H1 (cell line): Measurements from ENCODE around the gene ZNF451. TPM values are rescaled to one million over a fixed set of nuclear protein-coding genes. Genes with fewer than 3 reads are reported as not detected.

Experiments
- CHD2 ChIP-seq: IDR thresholded peaks from 2 replicates; pipeline ENCODE4 v1.6.1; 2012; ENCODE audit warnings: low read length, improper control_type of control experiment
- POU5F1 ChIP-seq: IDR thresholded peaks from 2 replicates; pipeline ENCODE4 v1.6.1; 2011; ENCODE audit warnings: low read depth, mild to moderate bottlenecking, low read length, moderate library complexity
- polyA plus RNA-seq, 7 experiments: library from polyadenylated mRNA; depleted of rRNA in 3 of 7; stranded (reverse) in 5 of 7; unstranded in 2 of 7; fragments of >200 nt in 5 of 7; fragments of 200-250 nt in 2 of 7; gene quantifications; 1 replicate in 5 of 7; 2 replicates in 1 of 7; 4 replicates in 1 of 7; pipeline versions ENCODE4 v1.2.1 to v1.2.3, GENCODE V29; 2011 to 2013; ENCODE audit warnings: missing spikeins in 2 of 7, mixed read lengths in 2 of 7
- total RNA-seq: library from RNA; stranded (reverse); fragmentation: NEBNext Ultra II Directional; extraction: Animal tissue kit (Norgen Biotek cat#: 25700); gene quantifications from 2 replicates; pipeline ENCODE4 v1.2.1, GENCODE V29; 2021

ZNF451 gene
- total and polyA plus RNA-seq, 2 of the 8 experiments (the other 6 are each of a cell fraction or from before 2014, with no cell fraction given) = 10.7 to 56.8 TPM

- TF ChIP-seq POU5F1 (no peak), CHD2 (no peak)
- TF ChIP-seq, all 59 proteins: peak for 0
Observed at GRCh38 chr6:57086843-57087242, 3.1 kb upstream of the ZNF451 start (continued).
